ENCODE measurements around the gene NSUN4. TPM values are rescaled to one million over a fixed set of nuclear protein-coding genes. Genes with fewer than 3 reads are reported as not detected.

Gene NSUN4
- total and polyA plus RNA-seq, 9 of the 15 experiments (the other 6 are each of a cell fraction or from before 2014, with no cell fraction given), result 33.4 to 60.2 (median 46.3) TPM

DNA sequence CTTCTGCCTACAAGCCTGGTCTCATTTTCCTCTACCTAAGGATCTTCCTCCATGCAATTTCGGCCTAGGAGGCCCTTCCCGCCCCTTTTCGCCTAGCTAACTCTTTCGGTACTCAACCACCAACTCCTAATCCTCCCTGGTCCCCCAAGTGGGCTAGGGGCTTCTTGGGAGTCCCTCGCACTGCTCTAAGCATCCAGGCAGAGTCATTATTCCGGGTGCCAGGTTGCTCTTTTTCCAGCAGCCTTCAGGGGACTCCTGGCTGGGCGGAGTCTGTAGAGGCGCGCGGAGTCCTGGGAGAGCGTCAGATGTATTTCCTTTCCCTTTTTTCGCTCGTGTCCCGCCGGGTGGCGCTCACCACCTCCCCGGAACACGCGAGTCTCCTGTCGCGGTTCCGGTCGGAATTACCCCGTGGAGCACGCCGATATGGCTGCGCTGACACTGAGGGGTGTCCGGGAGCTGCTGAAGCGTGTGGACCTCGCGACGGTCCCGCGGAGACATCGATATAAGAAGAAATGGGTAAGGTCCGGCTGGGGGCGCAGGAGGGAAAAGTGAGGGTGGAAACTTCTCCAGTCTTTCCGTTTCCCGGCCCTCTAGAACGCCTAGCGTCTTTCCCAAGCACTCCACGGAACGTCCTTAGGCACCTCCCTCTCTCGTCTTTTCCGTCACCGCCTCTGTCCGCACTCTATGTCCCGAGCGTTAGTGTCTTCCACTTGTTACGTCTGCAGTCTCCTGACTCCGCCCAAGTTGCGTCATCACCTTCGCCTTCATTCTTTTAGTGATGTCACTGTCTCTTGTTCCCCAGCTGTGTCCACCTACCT is at the start of gene NSUN4 (continued):
- TF ChIP-seq E2F8 (IDR thresholded peaks at IDR 0.05; ENCODE audit: low read depth, partially characterized antibody), result peak; percentile 83
- TF ChIP-seq POLR2B (IDR thresholded peaks at IDR 0.05; ENCODE audit: low read depth, partially characterized antibody), result peak; percentile 96
- TF ChIP-seq AFF4 (CRISPR knock-in tag; IDR thresholded peaks at IDR 0.05), result peak; percentile 97
- TF ChIP-seq, protein P1, sequence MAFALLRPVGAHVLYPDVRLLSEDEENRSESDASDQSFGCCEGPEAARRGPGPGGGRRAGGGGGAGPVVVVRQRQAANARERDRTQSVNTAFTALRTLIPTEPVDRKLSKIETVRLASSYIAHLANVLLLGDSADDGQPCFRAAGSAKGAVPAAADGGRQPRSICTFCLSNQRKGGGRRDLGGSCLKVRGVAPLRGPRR (CRISPR knock-in tag; IDR thresholded peaks at IDR 0.05), result no peak
- 0 out of 2 replicates have a peak, but pooled peaks have one; percentile 40 for TF ChIP-seq CCAR2 (IDR thresholded peaks at IDR 0.05; ENCODE audit: low read depth, low read length)
- no peak; the same call in 1 of the 2 replicates for TF ChIP-seq CHD2 (IDR thresholded peaks at IDR 0.05; ENCODE audit: low read depth, low read length)
- TF ChIP-seq ELF1 (tag; IDR thresholded peaks at IDR 0.05), result peak; percentile 90
- TF ChIP-seq, protein P2, sequence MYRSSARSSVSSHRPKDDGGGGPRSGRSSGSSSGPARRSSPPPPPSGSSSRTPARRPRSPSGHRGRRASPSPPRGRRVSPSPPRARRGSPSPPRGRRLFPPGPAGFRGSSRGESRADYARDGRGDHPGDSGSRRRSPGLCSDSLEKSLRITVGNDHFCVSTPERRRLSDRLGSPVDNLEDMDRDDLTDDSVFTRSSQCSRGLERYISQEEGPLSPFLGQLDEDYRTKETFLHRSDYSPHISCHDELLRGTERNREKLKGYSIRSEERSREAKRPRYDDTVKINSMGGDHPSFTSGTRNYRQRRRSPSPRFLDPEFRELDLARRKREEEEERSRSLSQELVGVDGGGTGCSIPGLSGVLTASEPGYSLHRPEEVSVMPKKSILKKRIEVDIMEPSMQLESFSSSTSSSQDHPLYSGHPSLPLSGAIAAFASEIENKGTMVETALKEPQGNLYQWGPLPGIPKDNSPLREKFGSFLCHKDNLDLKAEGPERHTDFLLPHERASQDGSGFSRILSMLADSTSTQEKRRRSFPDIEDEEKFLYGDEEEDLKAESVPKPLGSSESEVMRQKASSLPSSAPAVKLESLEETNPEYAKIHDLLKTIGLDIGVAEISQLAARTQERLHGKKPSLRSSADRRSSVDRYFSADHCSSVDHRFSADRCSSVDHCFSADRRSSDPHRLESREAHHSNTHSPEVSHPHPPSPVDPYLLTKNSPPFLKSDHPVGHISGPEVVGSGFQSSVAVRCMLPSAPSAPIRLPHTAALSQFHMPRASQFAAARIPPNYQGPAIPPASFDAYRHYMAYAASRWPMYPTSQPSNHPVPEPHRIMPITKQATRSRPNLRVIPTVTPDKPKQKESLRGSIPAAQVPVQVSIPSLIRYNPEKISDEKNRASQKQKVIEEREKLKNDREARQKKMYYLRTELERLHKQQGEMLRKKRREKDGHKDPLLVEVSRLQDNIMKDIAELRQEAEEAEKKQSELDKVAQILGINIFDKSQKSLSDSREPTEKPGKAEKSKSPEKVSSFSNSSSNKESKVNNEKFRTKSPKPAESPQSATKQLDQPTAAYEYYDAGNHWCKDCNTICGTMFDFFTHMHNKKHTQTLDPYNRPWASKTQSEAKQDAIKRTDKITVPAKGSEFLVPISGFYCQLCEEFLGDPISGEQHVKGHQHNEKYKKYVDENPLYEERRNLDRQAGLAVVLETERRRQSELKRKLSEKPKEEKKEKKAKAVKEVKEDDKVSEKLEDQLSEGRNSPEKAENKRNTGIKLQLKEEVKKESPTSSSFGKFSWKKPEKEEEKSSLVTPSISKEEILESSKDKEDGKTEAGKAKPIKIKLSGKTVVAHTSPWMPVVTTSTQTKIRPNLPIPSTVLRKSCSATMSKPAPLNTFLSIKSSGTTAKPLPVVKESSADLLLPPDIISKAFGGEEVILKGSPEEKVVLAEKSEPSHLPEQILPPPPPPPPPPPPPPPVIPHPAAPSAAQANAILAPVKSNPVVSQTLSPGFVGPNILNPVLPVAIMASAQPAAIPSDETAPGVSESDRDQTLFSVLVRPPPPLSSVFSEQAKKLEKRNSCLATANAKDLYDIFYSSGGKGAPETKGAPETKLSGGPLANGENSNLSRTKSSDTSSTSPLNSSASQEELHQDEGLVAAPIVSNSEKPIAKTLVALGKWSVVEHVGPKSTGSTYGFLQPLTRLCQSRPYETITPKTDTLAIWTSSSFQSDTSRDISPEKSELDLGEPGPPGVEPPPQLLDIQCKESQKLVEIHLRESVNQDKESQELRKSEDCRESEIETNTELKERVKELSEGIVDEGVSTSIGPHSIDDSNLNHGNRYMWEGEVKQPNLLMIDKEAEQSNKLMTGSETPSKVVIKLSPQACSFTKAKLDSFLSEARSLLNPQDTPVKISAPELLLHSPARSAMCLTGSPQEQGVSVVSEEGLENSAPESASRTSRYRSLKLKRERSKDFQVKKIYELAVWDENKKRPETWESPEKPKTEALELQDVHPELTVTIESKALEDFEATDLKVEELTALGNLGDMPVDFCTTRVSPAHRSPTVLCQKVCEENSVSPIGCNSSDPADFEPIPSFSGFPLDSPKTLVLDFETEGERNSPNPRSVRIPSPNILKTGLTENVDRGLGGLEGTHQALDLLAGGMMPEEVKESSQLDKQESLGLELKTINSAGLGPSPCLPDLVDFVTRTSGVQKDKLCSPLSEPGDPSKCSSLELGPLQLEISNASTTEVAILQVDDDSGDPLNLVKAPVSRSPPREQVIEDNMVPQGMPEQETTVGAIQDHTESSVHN (IDR thresholded peaks at IDR 0.05; ENCODE audit: borderline replicate concordance in 1 of 2, low read depth in 1 of 2), result peak in 1 of 2 experiments; percentile 79; a peak in 1 of 4 replicates
- no peak for TF ChIP-seq ESRRB (CRISPR knock-in tag; IDR thresholded peaks at IDR 0.05; ENCODE audit: borderline replicate concordance)
- TF ChIP-seq ZC3H8 (IDR thresholded peaks at IDR 0.05), result no peak
